ENCODE data around the gene ZC2HC1B. TPM values are rescaled to one million over a fixed set of nuclear protein-coding genes. Genes with fewer than 3 reads are reported as not detected.
A peak's percentile ranks its signal among the peaks of the same experiment; 100 is the strongest.

ZC2HC1B gene
- polyA plus RNA-seq, 3 donors: not detected

DNA sequence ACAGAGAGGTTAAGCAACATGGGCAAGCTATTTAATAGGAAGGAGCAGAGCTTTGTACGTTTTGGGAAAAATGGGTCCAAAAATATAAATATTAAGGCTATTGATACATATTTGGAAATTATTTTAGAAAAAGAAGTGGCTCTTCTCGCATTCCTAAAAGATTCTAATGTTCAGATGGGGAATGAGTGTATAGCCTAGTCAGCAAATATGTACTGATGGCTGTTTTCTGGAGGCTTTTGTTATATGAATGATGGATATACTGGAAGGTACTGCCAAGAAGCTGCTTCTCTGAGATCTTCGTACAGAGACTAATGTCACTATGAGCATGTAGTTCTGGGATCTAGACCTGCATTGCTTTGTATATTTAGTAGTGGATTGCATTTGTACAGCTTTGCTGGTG, 72.1 kb downstream of the ZC2HC1B start:
- H3K79me2 ChIP-seq (ENCODE audit: insufficient read depth, low read length): no peaks in the 10 kb centered on the region
- no peak overlapping the region for H3K27ac ChIP-seq (ENCODE audit: low read depth in 1 of 2, low read length in 2 of 2)
- no peaks in the 10 kb centered on the region for H3K27me3 ChIP-seq (ENCODE audit: control insufficient read depth in 2 of 2, insufficient read depth in 2 of 2, low read length in 2 of 2)
- WGBS (ENCODE audit: insufficient coverage): 100% methylated on average over 1 of the region's 3 CpGs
- H3K4me1 ChIP-seq (ENCODE audit: control insufficient read depth in 1 of 2, insufficient read depth in 2 of 2, low read length in 2 of 2): peaks cover 29 to 30% of the 10 kb centered on the region in 2 donors
- no peak for DNase-seq
- H2AFZ ChIP-seq (ENCODE audit: insufficient read depth, low read depth, low read length, poor library complexity, severe bottlenecking): no peak overlapping the region
- no peaks in the 10 kb centered on the region for H4K20me1 ChIP-seq (ENCODE audit: insufficient read depth, low read length)
- no peak overlapping the region for H3K9ac ChIP-seq (ENCODE audit: insufficient read depth, low read length, poor library complexity, severe bottlenecking)
- no peak overlapping the region for H3K4me3 ChIP-seq (replicated peaks in 1 of 3; ENCODE audit: low read depth in 2 of 3, low read length in 3 of 3)
- peaks cover 2 to 4% of the 10 kb centered on the region in 2 donors for H3K9me3 ChIP-seq (replicated peaks in 1 of 2; ENCODE audit: control insufficient read depth in 1 of 2, insufficient read depth in 1 of 2, low read length in 2 of 2)
- peaks cover 32% of the 10 kb centered on the region for H3K4me1 Mint-ChIP-seq
- TF ChIP-seq, protein P1, sequence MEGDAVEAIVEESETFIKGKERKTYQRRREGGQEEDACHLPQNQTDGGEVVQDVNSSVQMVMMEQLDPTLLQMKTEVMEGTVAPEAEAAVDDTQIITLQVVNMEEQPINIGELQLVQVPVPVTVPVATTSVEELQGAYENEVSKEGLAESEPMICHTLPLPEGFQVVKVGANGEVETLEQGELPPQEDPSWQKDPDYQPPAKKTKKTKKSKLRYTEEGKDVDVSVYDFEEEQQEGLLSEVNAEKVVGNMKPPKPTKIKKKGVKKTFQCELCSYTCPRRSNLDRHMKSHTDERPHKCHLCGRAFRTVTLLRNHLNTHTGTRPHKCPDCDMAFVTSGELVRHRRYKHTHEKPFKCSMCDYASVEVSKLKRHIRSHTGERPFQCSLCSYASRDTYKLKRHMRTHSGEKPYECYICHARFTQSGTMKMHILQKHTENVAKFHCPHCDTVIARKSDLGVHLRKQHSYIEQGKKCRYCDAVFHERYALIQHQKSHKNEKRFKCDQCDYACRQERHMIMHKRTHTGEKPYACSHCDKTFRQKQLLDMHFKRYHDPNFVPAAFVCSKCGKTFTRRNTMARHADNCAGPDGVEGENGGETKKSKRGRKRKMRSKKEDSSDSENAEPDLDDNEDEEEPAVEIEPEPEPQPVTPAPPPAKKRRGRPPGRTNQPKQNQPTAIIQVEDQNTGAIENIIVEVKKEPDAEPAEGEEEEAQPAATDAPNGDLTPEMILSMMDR (IDR thresholded peaks at IDR 0.05): no peak
- H3K36me3 Mint-ChIP-seq: peaks cover 2 to 4% of the 10 kb centered on the region in 2 donors
- intact Hi-C loops (cut with micrococcal nuclease): loop anchor here in 1 of 2 donors (5.0 kb wide), 1 partner anchor 359 kb away; no protein-coding TSS in a partner anchor
- no peak overlapping the region for H3K4me2 ChIP-seq (replicated peaks; ENCODE audit: extremely low read depth, low read length, poor library complexity, severe bottlenecking)
- no peak overlapping the region for H3K4me3 Mint-ChIP-seq
- peaks cover 9 to 19% (median 15%) of the 10 kb centered on the region in 7 donors for H3K9me3 Mint-ChIP-seq
- peaks cover 0 to 2% (median 0%) of the 10 kb centered on the region in 3 donors for H3K27me3 Mint-ChIP-seq (ENCODE audit: low read depth in 3 of 3)
- H3K36me3 ChIP-seq (replicated peaks in 1 of 2; ENCODE audit: control insufficient read depth in 1 of 2, insufficient read depth in 2 of 2, low read length in 2 of 2): no peaks in the 10 kb centered on the region
- H3K27ac Mint-ChIP-seq: no peak overlapping the region

- peak overlapping the region; percentile 20 for H3K4me2 ChIP-seq (replicated peaks; ENCODE audit: extremely low read depth, low read length, poor library complexity, severe bottlenecking)
- Mint-ChIP-seq H3K9me3 (peaks cover 5 to 12% (median 8%) of the 10 kb centered on the region in 7 donors), H3K27me3 (ENCODE audit: low read depth in 3 of 3) (peaks cover 0 to 3% (median 1%) of the 10 kb centered on the region in 3 donors), H3K36me3 (peaks cover 3 to 5% of the 10 kb centered on the region in 2 donors), H3K27ac (peak overlapping the region in 2 of 7 donors; percentile 36 to 46), H3K4me1 (peaks cover 32% of the 10 kb centered on the region), H3K4me3 (peak overlapping the region in 1 of 2 donors; percentile 26)
- H3K27me3 ChIP-seq (ENCODE audit: control insufficient read depth in 2 of 2, insufficient read depth in 2 of 2, low read length in 2 of 2): no peaks in the 10 kb centered on the region
- H2AFZ ChIP-seq (ENCODE audit: insufficient read depth, low read depth, low read length, poor library complexity, severe bottlenecking): peak overlapping the region; percentile 50
- 85% methylated on average over 2 of the region's 5 CpGs for WGBS (ENCODE audit: insufficient coverage)
- intact Hi-C loops (cut with micrococcal nuclease): loop anchor here in 1 of 2 donors (5.0 kb wide), 1 partner anchor 360 kb away; no protein-coding TSS in a partner anchor
- H3K36me3 ChIP-seq (replicated peaks in 1 of 2; ENCODE audit: control insufficient read depth in 1 of 2, insufficient read depth in 2 of 2, low read length in 2 of 2): no peaks in the 10 kb centered on the region
- H3K79me2 ChIP-seq (ENCODE audit: insufficient read depth, low read length): no peaks in the 10 kb centered on the region
- peaks cover 29 to 30% of the 10 kb centered on the region in 2 donors for H3K4me1 ChIP-seq (ENCODE audit: control insufficient read depth in 1 of 2, insufficient read depth in 2 of 2, low read length in 2 of 2)
- H3K27ac ChIP-seq (ENCODE audit: low read depth in 1 of 2, low read length in 2 of 2): peak overlapping the region in 1 of 2 donors; percentile 42
- peaks cover 0 to under 1% of the 10 kb centered on the region in 2 donors for H3K9me3 ChIP-seq (replicated peaks in 1 of 2; ENCODE audit: control insufficient read depth in 1 of 2, insufficient read depth in 1 of 2, low read length in 2 of 2)
- no peaks in the 10 kb centered on the region for H4K20me1 ChIP-seq (ENCODE audit: insufficient read depth, low read length)
- H3K9ac ChIP-seq (ENCODE audit: insufficient read depth, low read length, poor library complexity, severe bottlenecking): no peak overlapping the region
- no peak for DNase-seq
- no peak overlapping the region for H3K4me3 ChIP-seq (replicated peaks in 1 of 3; ENCODE audit: low read depth in 2 of 3, low read length in 3 of 3)
- TF ChIP-seq, protein P1 (IDR thresholded peaks at IDR 0.05): no peak
These were observed 72.7 kb downstream of the ZC2HC1B start for GRCh38 chr6:143936778-143937667.

Data from CD14-positive monocyte (primary cell).